Occipital lobe (tissue), 2 donors: ENCODE measurements around the gene GPM6B. TPM values are rescaled to one million over a fixed set of nuclear protein-coding genes. Genes with fewer than 3 reads are reported as not detected.
"Not testable (repeated sequence)": the region's sequence is repeated elsewhere in the genome, so short reads cannot be mapped to it uniquely, and the experiment has no call there.

Experiments used
- DNase-seq: peaks from one replicate; lab custom pipeline; 2025; lab: John Stamatoyannopoulos, UW
- total RNA-seq: library from RNA; depleted of rRNA; stranded (reverse); fragments of >200 nt; gene quantifications from one replicate; pipeline ENCODE4 v1.2.3, GENCODE V29; 2014

Gene GPM6B
- total RNA-seq, 1 donor from 2014 or later: 418 TPM

- DNase-seq: not testable (repeated sequence)
These were observed 86.4 kb downstream of the GPM6B start for GRCh38 chrX:13730523-13730922.

- DNase-seq: not testable (repeated sequence)
These were observed 90.3 kb downstream of the GPM6B start for GRCh38 chrX:13726583-13726982.

GRCh38 chrX:13724878-13725277 lies 92.0 kb downstream of the GPM6B start:
- not testable (repeated sequence) for DNase-seq

GRCh38 chrX:13721819-13722519 lies 94.9 kb downstream of the GPM6B start:
- DNase-seq: no peak

- DNase-seq: no peak
These were observed 95.5 kb downstream of the GPM6B start for GRCh38 chrX:13721371-13721770.

Other genes starting within 250 kb of the GPM6B start
- gene EGFL6, start 247.5 kb downstream of the GPM6B start, total RNA-seq: 0.31 TPM
- 14.7 TPM for gene TCEANC, start 164.0 kb downstream of the GPM6B start, total RNA-seq
- gene RAB9A, start 128.0 kb downstream of the GPM6B start, total RNA-seq: 29.2 TPM
- gene TRAPPC2, start 82.5 kb downstream of the GPM6B start, total RNA-seq: 76.7 TPM
- gene OFD1, start 82.3 kb downstream of the GPM6B start, total RNA-seq: 20.7 TPM
- gene GEMIN8, start 212.8 kb upstream of the GPM6B start, total RNA-seq: 18.1 TPM